22Rv1 (cell line): ENCODE data around the gene ZNF605.

Experiments
- ZFX ChIP-seq: fragments of 450-650 bp; IDR thresholded peaks from 2 replicates; pipeline ENCODE4 v1.6.1; 2017; ENCODE audit warnings: antibody characterized with exemption, borderline replicate concordance
- TF ChIP-seq, protein P1 (sequence below): fragments of 450-650 bp; IDR thresholded peaks from 2 replicates; pipeline ENCODE4 v1.5.1; 2017; ENCODE audit warnings: mild to moderate bottlenecking

DNA sequence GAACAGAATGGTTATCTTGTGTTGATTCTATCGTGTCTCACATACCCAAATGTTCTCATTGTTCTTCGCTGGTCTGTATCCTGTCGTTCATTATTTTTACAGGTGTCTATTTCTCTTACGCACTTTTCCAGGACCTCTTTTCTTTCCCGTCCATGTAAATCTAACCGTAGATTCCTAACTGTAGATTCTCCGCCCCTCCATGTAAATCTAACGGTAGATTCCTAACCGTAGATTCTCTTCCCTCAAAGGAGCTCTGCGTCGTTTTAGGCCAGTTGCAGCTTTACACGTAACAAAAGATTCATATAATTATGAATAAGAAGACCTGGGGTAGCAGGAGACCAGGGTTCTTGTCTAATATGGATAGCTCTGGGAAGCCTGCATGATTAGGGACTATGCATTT lies 9.7 kb upstream of the ZNF605 start:
- TF ChIP-seq, protein P1, sequence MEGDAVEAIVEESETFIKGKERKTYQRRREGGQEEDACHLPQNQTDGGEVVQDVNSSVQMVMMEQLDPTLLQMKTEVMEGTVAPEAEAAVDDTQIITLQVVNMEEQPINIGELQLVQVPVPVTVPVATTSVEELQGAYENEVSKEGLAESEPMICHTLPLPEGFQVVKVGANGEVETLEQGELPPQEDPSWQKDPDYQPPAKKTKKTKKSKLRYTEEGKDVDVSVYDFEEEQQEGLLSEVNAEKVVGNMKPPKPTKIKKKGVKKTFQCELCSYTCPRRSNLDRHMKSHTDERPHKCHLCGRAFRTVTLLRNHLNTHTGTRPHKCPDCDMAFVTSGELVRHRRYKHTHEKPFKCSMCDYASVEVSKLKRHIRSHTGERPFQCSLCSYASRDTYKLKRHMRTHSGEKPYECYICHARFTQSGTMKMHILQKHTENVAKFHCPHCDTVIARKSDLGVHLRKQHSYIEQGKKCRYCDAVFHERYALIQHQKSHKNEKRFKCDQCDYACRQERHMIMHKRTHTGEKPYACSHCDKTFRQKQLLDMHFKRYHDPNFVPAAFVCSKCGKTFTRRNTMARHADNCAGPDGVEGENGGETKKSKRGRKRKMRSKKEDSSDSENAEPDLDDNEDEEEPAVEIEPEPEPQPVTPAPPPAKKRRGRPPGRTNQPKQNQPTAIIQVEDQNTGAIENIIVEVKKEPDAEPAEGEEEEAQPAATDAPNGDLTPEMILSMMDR = no peak
- no peak for TF ChIP-seq ZFX
